ENCODE data around the gene MBIP. TPM values are rescaled to one million over a fixed set of nuclear protein-coding genes. Genes with fewer than 3 reads are reported as not detected.

MBIP gene
- total and polyA plus RNA-seq, 2 experiments from 2014 or later, result 24.4 to 49.7 TPM

- TF ChIP-seq ZNF331 (CRISPR knock-in tag; IDR thresholded peaks at IDR 0.05; ENCODE audit: low read depth) (no peak), ZNF462 (CRISPR knock-in tag; IDR thresholded peaks at IDR 0.05) (no peak), JUNB (IDR thresholded peaks at IDR 0.05; ENCODE audit: unreplicated experiment) (no peak), EZH2 (IDR thresholded peaks at IDR 0.05; ENCODE audit: low read depth, unreplicated experiment) (no peak), ZNF114 (CRISPR knock-in tag; IDR thresholded peaks at IDR 0.05) (no peak), EZH2phosphoT487 (IDR thresholded peaks at IDR 0.05; ENCODE audit: unreplicated experiment) (no peak), STAT1 (IDR thresholded peaks at IDR 0.05; ENCODE audit: unreplicated experiment) (no peak), POLR2AphosphoS5 (IDR thresholded peaks at IDR 0.05; ENCODE audit: low read depth) (no peak), NANOG (IDR thresholded peaks at IDR 0.05; ENCODE audit: borderline replicate concordance) (no peak), CREB1 (CRISPR knock-in tag; IDR thresholded peaks at IDR 0.05; ENCODE audit: low read depth) (no peak)
- TF ChIP-seq, protein P1, sequence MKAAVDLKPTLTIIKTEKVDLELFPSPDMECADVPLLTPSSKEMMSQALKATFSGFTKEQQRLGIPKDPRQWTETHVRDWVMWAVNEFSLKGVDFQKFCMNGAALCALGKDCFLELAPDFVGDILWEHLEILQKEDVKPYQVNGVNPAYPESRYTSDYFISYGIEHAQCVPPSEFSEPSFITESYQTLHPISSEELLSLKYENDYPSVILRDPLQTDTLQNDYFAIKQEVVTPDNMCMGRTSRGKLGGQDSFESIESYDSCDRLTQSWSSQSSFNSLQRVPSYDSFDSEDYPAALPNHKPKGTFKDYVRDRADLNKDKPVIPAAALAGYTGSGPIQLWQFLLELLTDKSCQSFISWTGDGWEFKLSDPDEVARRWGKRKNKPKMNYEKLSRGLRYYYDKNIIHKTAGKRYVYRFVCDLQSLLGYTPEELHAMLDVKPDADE (IDR thresholded peaks at IDR 0.05), result no peak
- TF ChIP-seq, protein P2, sequence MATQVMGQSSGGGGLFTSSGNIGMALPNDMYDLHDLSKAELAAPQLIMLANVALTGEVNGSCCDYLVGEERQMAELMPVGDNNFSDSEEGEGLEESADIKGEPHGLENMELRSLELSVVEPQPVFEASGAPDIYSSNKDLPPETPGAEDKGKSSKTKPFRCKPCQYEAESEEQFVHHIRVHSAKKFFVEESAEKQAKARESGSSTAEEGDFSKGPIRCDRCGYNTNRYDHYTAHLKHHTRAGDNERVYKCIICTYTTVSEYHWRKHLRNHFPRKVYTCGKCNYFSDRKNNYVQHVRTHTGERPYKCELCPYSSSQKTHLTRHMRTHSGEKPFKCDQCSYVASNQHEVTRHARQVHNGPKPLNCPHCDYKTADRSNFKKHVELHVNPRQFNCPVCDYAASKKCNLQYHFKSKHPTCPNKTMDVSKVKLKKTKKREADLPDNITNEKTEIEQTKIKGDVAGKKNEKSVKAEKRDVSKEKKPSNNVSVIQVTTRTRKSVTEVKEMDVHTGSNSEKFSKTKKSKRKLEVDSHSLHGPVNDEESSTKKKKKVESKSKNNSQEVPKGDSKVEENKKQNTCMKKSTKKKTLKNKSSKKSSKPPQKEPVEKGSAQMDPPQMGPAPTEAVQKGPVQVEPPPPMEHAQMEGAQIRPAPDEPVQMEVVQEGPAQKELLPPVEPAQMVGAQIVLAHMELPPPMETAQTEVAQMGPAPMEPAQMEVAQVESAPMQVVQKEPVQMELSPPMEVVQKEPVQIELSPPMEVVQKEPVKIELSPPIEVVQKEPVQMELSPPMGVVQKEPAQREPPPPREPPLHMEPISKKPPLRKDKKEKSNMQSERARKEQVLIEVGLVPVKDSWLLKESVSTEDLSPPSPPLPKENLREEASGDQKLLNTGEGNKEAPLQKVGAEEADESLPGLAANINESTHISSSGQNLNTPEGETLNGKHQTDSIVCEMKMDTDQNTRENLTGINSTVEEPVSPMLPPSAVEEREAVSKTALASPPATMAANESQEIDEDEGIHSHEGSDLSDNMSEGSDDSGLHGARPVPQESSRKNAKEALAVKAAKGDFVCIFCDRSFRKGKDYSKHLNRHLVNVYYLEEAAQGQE (IDR thresholded peaks at IDR 0.05; ENCODE audit: unreplicated experiment), result no peak
- TF ChIP-seq, protein P3, sequence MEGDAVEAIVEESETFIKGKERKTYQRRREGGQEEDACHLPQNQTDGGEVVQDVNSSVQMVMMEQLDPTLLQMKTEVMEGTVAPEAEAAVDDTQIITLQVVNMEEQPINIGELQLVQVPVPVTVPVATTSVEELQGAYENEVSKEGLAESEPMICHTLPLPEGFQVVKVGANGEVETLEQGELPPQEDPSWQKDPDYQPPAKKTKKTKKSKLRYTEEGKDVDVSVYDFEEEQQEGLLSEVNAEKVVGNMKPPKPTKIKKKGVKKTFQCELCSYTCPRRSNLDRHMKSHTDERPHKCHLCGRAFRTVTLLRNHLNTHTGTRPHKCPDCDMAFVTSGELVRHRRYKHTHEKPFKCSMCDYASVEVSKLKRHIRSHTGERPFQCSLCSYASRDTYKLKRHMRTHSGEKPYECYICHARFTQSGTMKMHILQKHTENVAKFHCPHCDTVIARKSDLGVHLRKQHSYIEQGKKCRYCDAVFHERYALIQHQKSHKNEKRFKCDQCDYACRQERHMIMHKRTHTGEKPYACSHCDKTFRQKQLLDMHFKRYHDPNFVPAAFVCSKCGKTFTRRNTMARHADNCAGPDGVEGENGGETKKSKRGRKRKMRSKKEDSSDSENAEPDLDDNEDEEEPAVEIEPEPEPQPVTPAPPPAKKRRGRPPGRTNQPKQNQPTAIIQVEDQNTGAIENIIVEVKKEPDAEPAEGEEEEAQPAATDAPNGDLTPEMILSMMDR (conservative IDR thresholded peaks at IDR 0.05; ENCODE audit: low read depth in 2 of 2), result no peak
Observed at GRCh38 chr14:36264595-36264994, 55.8 kb downstream of the MBIP start.

More at GRCh38 chr14:36264595-36264994, 55.8 kb downstream of the MBIP start:
- Mint-ChIP-seq H3K27me3 (ENCODE audit: insufficient read depth, low read depth, poor library complexity) (peaks cover 10% of the 10 kb centered on the region), H3K9me3 (no peaks in the 10 kb centered on the region), H3K4me3 (no peak overlapping the region), H3K4me1 (peaks cover 24% of the 10 kb centered on the region), H3K36me3 (ENCODE audit: low read depth) (no peaks in the 10 kb centered on the region), H3K27ac (no peak overlapping the region)
- H3K4me1 ChIP-seq (ENCODE audit: insufficient read depth), result peaks cover 26% of the 10 kb centered on the region
- H3K4me2 ChIP-seq, result no peak overlapping the region
- no peak overlapping the region for H3K27ac ChIP-seq (ENCODE audit: low read depth)
- H3K36me3 ChIP-seq (ENCODE audit: insufficient read depth), result no peaks in the 10 kb centered on the region
- no peaks in the 10 kb centered on the region for H3F3A ChIP-seq (replicated peaks; ENCODE audit: low read depth)
- no peaks in the 10 kb centered on the region for H4K20me1 ChIP-seq (replicated peaks; ENCODE audit: insufficient read depth)
- H3K79me2 ChIP-seq (replicated peaks; ENCODE audit: insufficient read depth), result no peaks in the 10 kb centered on the region
- no peak overlapping the region for H2AFZ ChIP-seq
- no peak for DNase-seq (ENCODE audit: low spot score)
- H3K9me2 ChIP-seq (ENCODE audit: insufficient read depth), result no peaks in the 10 kb centered on the region
- no peak overlapping the region for H3K4me3 ChIP-seq
- peaks cover 29% of the 10 kb centered on the region for H3K27me3 ChIP-seq (ENCODE audit: insufficient read depth)
- ATAC-seq, result no peak
